Spleen (tissue), 11 donors: ENCODE data around the gene PCBP3. TPM values are rescaled to one million over a fixed set of nuclear protein-coding genes. Genes with fewer than 3 reads are reported as not detected.

Experiments
- DNase-seq: peaks from one replicate; pipeline ENCODE4 v3.0.0-alpha.2; 2020
- H3K27ac ChIP-seq, 8 donors: fragments of 200-600 bp; sonication (generic) in 7 of 8; 1 replicate in 4 of 8; 2 replicates in 4 of 8; pipeline versions ENCODE4 v1.5.0 to v1.8.0; 2016 to 2021; ENCODE audit warnings: inconsistent platforms in 4 of 8, mild to moderate bottlenecking in 4 of 8, moderate library complexity in 1 of 8
- H3K27me3 ChIP-seq, 7 donors: fragments of 200-600 bp; sonication (generic) in 6 of 7; replicated peaks in 1 of 7; 1 replicate in 4 of 7; 2 replicates in 3 of 7; pipeline versions ENCODE4 v1.5.0 to v1.8.0; 2016 to 2021; ENCODE audit warnings: inconsistent platforms in 3 of 7, mild to moderate bottlenecking in 1 of 7
- H3K36me3 ChIP-seq, 6 donors: fragments of 200-600 bp; sonication (generic) in 5 of 6; 1 replicate in 4 of 6; 2 replicates in 2 of 6; pipeline versions ENCODE4 v1.5.0 to v1.8.0; 2016 to 2021; ENCODE audit warnings: inconsistent platforms in 2 of 6
- H3K4me1 ChIP-seq, 6 donors: fragments of 200-600 bp; sonication (generic) in 5 of 6; 1 replicate in 3 of 6; 2 replicates in 3 of 6; pipeline versions ENCODE4 v1.5.0 to v1.8.0; 2016 to 2021; ENCODE audit warnings: inconsistent platforms in 3 of 6
- H3K4me3 ChIP-seq, 8 donors: fragments of 200-600 bp; sonication (generic) in 7 of 8; 1 replicate in 4 of 8; 2 replicates in 4 of 8; pipeline versions ENCODE4 v1.5.0 to v1.8.0; 2016 to 2021; ENCODE audit warnings: inconsistent platforms in 4 of 8, mild to moderate bottlenecking in 4 of 8, moderate library complexity in 2 of 8
- H3K9me3 ChIP-seq, 8 donors: fragments of 200-600 bp; sonication (generic) in 7 of 8; 1 replicate in 4 of 8; 2 replicates in 4 of 8; pipeline versions ENCODE4 v1.5.0 to v1.8.0; 2016 to 2021; ENCODE audit warnings: inconsistent platforms in 4 of 8
- CTCF ChIP-seq, 11 experiments: fragments of 200-600 bp in 7 of 11; fragments of 450-650 bp in 4 of 11; sonication (generic) in 4 of 11; IDR thresholded peaks in 8 of 11; conservative IDR thresholded peaks in 3 of 11; 1 replicate in 7 of 11; 2 replicates in 4 of 11; pipeline versions ENCODE4 v1.4.0 to v1.8.0; 2016 to 2021; ENCODE audit warnings: antibody characterized with exemption in 11 of 11, inconsistent platforms in 4 of 11, mild to moderate bottlenecking in 1 of 11
- POLR2A ChIP-seq, 3 donors: fragments of 450-650 bp; IDR thresholded peaks; one replicate each; pipeline ENCODE4 v1.5.1; 2017; ENCODE audit warnings: antibody characterized with exemption in 3 of 3, mild to moderate bottlenecking in 1 of 3
- POLR2AphosphoS5 ChIP-seq, 3 donors: sonication (generic); formaldehyde crosslinking; IDR thresholded peaks; one replicate each; pipeline ENCODE4 v1.5.1; 2017; ENCODE audit warnings: antibody characterized with exemption in 3 of 3
- WGBS, 5 donors: extraction: QIAGEN DNeasy Blood & Tissue Kit in 3 of 5; methylation state at CpG; one replicate each; pipeline versions ENCODE4 v1.1.5 to v1.1.7; 2013 to 2018; 5-methylcytosine and 5-hydroxymethylcytosine counted together
- intact Hi-C: fragments of 100-400 bp; cut with DNase I; formaldehyde crosslinking; loops from one replicate; pipeline ENCODE4 v1.15.0; 2023; ENCODE audit warnings: low total_unique reads
- polyA plus RNA-seq, 3 donors: library from polyadenylated mRNA; stranded (reverse); fragments of 200-250 nt; gene quantifications; one replicate each; pipeline ENCODE4 v1.2.1, GENCODE V29; 2013
- total RNA-seq, 7 donors: library from RNA; depleted of rRNA in 3 of 7; stranded (reverse); fragments of >200 nt in 3 of 7; fragmentation: NEBNext Ultra II Directional in 4 of 7; extraction: Animal tissue kit (Norgen Biotek cat#: 25700) in 4 of 7; gene quantifications; one replicate each; pipeline versions ENCODE4 v1.1.0 to v1.2.1, GENCODE V29; 2016 to 2021
- donor health status: healthy with polysubstance abuse.
- donor health status: DM: no; HTN: no; CAD: no; lungs with moderate emphysema.
- donor health status: DM: no; HTN: no; CAD: no.
- donor health status: Bipolar disorder and iron deficiency.
- donor health status: healthy.
- donor health status: DM: no; HTN: no; CAD: no.
- donor health status: DM: yes; HTN: yes; CAD: no.

The PCBP3 gene
- total and polyA plus RNA-seq, 10 donors, result 4.2 to 31.6 (median 15.2) TPM

GRCh38 chr21:45987121-45987711 lies 343.7 kb downstream of the PCBP3 start:
- H3K9me3 ChIP-seq, result no peaks in the 10 kb centered on the region
- DNase-seq, result peak; percentile 73
- H3K4me1 ChIP-seq, result peaks cover 0 to 18% (median 6%) of the 10 kb centered on the region in 6 donors
- H3K27ac ChIP-seq, result no peak overlapping the region
- intact Hi-C loops, result no loop called here
- peaks cover 0 to 16% (median 5%) of the 10 kb centered on the region in 7 donors for H3K27me3 ChIP-seq
- no peak overlapping the region for H3K4me3 ChIP-seq
- no peak for TF ChIP-seq POLR2AphosphoS5 (IDR thresholded peaks at IDR 0.05)
- TF ChIP-seq POLR2A (IDR thresholded peaks at IDR 0.05), result no peak
- TF ChIP-seq CTCF (IDR thresholded peaks at IDR 0.05 in 8 of 11, conservative IDR thresholded peaks at IDR 0.05 in 3 of 11), result no peak
- 84 to 96% (median 94%) methylated on average over 19 to 29 of the region's 29 CpGs for WGBS, 5 donors
- H3K36me3 ChIP-seq, result peaks cover 0 to 68% (median 7%) of the 10 kb centered on the region in 6 donors

- peak; percentile 56 for DNase-seq
- no peak overlapping the region for H3K4me3 ChIP-seq
- 71 to 85% (median 82%) methylated on average over 29 to 36 of the region's 36 CpGs for WGBS, 5 donors
These were observed 345.1 kb downstream of the PCBP3 start for GRCh38 chr21:45988366-45989347.

GRCh38 chr21:45989355-45990048 lies 346.0 kb downstream of the PCBP3 start:
- DNase-seq, result peak; percentile 69
- H3K36me3 ChIP-seq, result peaks cover 0 to 83% (median 7%) of the 10 kb centered on the region in 6 donors
- intact Hi-C loops, result no loop called here

More at GRCh38 chr21:45988366-45989347, 345.1 kb downstream of the PCBP3 start:
- peaks cover 0 to 82% (median 7%) of the 10 kb centered on the region in 6 donors for H3K36me3 ChIP-seq
- TF ChIP-seq POLR2A (IDR thresholded peaks at IDR 0.05) (no peak), CTCF (IDR thresholded peaks at IDR 0.05 in 8 of 11, conservative IDR thresholded peaks at IDR 0.05 in 3 of 11) (no peak), POLR2AphosphoS5 (IDR thresholded peaks at IDR 0.05) (no peak)
- no peak overlapping the region for H3K27ac ChIP-seq
- peaks cover 0 to 4% (median 0%) of the 10 kb centered on the region in 7 donors for H3K27me3 ChIP-seq
- no peaks in the 10 kb centered on the region for H3K9me3 ChIP-seq
- peaks cover 0 to 9% (median 0%) of the 10 kb centered on the region in 6 donors for H3K4me1 ChIP-seq
- intact Hi-C loops, result no loop called here

More at GRCh38 chr21:45989355-45990048, 346.0 kb downstream of the PCBP3 start:
- H3K4me1 ChIP-seq, result peaks cover 0 to 6% (median 0%) of the 10 kb centered on the region in 6 donors
- H3K9me3 ChIP-seq, result no peaks in the 10 kb centered on the region
- WGBS, 5 donors, result 79 to 94% (median 83%) methylated on average over 13 to 32 of the region's 32 CpGs
- H3K27ac ChIP-seq, result no peak overlapping the region
- H3K4me3 ChIP-seq, result no peak overlapping the region
- H3K27me3 ChIP-seq, result peaks cover 0 to 4% (median 0%) of the 10 kb centered on the region in 7 donors
- TF ChIP-seq POLR2AphosphoS5 (IDR thresholded peaks at IDR 0.05) (no peak), CTCF (IDR thresholded peaks at IDR 0.05 in 8 of 11, conservative IDR thresholded peaks at IDR 0.05 in 3 of 11) (no peak), POLR2A (IDR thresholded peaks at IDR 0.05) (no peak)
